ENCODE results near the gene MUS81.

DNA sequence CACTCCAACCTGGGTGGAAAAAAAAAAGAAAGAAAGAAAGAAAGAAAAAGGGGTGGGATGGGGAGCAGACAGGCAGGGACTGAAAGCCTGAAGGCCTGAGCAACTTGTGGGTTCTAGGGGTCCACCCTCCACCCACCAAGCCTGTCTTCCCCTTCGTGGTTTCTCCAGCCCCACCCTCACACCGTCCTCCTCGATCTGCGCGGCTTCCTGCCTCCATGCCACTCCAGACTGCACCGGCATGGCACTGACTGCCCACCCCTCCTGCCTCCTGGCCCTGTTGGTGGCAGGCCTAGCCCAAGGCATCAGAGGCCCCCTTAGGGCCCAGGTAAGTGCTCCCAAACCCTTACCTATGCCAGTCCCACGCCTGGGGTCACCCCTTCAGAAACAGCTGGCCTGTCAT is 19.4 kb downstream of the MUS81 start, which contains the start of gene CTSW:
- TF ChIP-seq, protein P1, sequence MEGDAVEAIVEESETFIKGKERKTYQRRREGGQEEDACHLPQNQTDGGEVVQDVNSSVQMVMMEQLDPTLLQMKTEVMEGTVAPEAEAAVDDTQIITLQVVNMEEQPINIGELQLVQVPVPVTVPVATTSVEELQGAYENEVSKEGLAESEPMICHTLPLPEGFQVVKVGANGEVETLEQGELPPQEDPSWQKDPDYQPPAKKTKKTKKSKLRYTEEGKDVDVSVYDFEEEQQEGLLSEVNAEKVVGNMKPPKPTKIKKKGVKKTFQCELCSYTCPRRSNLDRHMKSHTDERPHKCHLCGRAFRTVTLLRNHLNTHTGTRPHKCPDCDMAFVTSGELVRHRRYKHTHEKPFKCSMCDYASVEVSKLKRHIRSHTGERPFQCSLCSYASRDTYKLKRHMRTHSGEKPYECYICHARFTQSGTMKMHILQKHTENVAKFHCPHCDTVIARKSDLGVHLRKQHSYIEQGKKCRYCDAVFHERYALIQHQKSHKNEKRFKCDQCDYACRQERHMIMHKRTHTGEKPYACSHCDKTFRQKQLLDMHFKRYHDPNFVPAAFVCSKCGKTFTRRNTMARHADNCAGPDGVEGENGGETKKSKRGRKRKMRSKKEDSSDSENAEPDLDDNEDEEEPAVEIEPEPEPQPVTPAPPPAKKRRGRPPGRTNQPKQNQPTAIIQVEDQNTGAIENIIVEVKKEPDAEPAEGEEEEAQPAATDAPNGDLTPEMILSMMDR (IDR thresholded peaks at IDR 0.05; ENCODE audit: low read depth, low read length, poor library complexity, severe bottlenecking): no peak
- no peak for TF ChIP-seq EZH2phosphoT487 (IDR thresholded peaks at IDR 0.05; ENCODE audit: borderline replicate concordance, low read length)

Measured in DOHH2 (cell line).